22Rv1 (cell line): ENCODE results near the gene ANGPTL7.

Source experiments
- H3K27ac ChIP-seq: fragments of 450-650 bp; 2 replicates; pipeline ENCODE4 v1.5.1; 2017
- CTCF ChIP-seq: fragments of 450-650 bp; IDR thresholded peaks from 2 replicates; pipeline ENCODE4 v1.5.1; 2017; ENCODE audit warnings: mild to moderate bottlenecking
- ZFX ChIP-seq: fragments of 450-650 bp; IDR thresholded peaks from 2 replicates; pipeline ENCODE4 v1.6.1; 2017; ENCODE audit warnings: antibody characterized with exemption, borderline replicate concordance

ANGPTL7 gene

DNA sequence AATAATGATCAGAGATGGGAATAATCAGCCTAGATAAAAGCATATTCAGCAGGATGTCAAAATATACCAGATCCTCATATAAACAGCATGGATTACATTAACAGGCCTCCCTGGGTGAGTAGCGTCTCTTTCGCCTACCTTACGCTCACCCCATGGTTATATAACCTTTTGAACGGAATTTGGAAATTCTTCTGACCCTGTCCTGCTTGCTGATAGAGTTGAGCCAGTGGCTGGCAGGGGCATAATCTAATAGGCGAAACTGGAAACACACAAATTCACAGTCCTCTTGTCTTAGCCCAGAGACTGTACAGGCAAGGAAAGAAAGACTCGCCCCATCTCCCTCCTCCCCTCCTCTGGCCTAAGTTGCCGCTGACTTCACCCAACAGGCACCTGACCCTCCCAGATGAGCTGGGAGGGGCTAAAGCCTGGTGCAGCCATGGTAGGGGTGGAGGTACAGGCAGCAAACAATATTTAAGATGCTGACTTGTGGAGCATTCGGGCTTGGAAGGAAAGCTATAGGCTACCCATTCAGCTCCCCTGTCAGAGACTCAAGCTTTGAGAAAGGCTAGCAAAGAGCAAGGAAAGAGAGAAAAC is at the start of gene ANGPTL7:
Gene ANGPTL7 (plus strand): TSS at position 498 of the 594 bp plus-strand sequence. CDS start 225 bp downstream, outside the sequence.
- TF ChIP-seq ZFX: no peak

GRCh38 chr1:11142618-11143391 is 46.4 kb upstream of the ANGPTL7 start:
- TF ChIP-seq CTCF (no peak), ZFX (no peak)
- H3K27ac ChIP-seq: no peak overlapping the region

More for the DNA sequence above, at the start of gene ANGPTL7:
- no peak within 1 kb of the TSS for H3K27ac ChIP-seq

- no peak for TF ChIP-seq ZFX
- TF ChIP-seq CTCF: no peak
- no peak overlapping the region for H3K27ac ChIP-seq
These were observed 45.8 kb upstream of the ANGPTL7 start for GRCh38 chr1:11143401-11143800.

- H3K27ac ChIP-seq: no peak overlapping the region
- TF ChIP-seq CTCF (no peak), ZFX (no peak)
These were observed 45.2 kb upstream of the ANGPTL7 start for GRCh38 chr1:11143907-11144306.

- TF ChIP-seq CTCF (no peak), ZFX (no peak)
- H3K27ac ChIP-seq: no peak overlapping the region
These were observed 44.4 kb upstream of the ANGPTL7 start for GRCh38 chr1:11144570-11145256.

DNA sequence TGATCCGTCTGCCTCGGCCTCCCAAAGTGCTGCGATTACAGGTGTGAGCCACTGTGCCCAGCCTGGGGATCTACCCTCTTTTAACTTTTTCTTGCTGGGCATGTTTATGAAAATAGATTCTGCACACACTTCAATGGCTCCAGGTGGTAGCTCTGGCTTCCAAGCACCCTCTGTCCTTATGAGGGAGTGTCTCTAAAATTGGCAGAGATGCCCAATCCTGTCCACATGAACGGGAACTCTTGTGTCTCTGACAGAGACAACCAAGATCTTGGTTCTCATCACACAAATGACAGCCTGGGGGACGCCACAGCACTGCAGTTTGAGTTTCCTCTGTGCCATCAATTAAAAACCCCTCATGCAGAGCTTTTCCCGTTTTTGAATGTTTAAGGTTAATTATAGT is 43.4 kb upstream of the ANGPTL7 start:
- TF ChIP-seq CTCF (no peak), ZFX (no peak)
- H3K27ac ChIP-seq: no peak overlapping the region

DNA sequence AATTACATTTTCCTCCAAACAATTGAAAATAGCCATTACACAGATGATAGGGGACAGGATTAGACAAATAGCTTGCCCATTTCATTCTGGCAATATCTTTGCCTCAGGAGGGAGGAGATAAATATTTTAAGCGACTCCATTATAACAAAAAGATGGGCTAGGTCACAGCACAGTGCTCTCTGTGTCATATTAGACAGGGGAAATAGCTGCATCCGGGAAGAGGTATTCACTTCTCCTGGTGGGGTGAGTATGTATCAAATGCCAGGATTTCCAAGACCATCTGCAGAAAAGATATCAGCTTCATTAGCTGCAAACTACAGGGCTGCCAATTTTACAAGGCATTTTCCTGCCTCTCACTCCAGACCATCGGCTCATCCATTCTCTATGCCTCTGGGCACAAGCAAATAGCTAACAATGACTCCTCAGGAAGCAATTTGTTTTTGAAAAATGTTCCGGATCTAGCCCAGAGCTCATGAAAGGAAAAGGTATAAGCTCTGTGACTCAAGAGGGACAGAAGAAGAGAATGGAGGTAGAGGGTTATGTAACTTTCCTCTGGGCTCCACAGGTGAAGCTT is 41.9 kb upstream of the ANGPTL7 start:
- TF ChIP-seq CTCF (no peak), ZFX (no peak)
- no peak overlapping the region for H3K27ac ChIP-seq
